ENCODE results near the gene ABTB2.

The ABTB2 gene

DNA sequence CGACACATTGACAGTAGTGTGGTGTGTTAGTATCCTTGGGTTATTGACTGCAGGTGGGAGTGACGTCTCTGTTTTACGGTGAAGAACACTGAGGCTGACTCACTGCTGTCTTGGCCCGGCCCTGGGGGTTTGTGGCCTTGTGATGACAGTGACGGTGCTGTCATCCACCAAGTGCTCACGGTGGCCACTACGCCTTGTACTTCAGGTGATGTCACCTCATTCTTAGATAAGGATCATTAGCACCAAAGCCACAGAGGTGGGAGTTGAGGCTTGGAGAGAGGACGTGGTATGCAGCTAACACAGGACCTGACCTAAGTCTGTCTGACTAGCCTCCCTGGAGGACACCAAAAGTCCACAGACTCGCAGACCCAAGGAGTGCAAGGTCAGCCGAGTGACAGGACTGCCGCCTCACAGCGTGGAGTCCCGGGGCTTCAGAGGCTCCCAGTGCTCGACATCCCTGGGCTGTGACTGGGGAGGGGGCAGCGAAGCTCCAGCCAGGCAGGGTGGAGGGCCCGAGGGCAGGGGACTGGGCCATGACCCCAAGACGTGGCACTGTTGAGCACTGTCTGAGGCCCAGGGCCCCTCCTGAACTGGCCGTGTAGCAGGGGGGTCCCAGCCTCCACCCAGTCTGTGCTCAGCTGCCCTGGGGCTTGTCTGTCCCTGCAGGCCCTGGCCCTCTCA is 195.9 kb downstream of the ABTB2 start:
- DNase-seq: no peak

DNA sequence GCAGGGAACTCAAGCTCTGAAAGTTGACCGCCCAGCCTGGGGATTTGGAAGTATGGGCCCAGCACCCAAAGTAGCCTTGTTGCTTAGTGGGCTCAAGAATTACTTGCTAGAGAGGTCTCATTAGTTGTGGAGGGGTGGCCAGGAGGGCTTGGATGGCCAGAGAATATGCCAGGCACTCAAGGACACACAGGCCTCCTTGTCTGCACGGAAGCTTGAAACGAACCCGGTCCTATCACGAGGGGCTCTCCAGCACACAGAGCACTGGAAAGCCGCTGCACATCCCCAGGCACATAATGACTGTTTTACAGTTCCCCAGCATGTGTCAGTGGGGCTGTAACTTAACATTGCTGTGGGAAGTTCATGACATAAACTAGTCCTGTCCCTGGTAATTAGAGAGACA is 196.4 kb downstream of the ABTB2 start:
- DNase-seq: no peak

DNA sequence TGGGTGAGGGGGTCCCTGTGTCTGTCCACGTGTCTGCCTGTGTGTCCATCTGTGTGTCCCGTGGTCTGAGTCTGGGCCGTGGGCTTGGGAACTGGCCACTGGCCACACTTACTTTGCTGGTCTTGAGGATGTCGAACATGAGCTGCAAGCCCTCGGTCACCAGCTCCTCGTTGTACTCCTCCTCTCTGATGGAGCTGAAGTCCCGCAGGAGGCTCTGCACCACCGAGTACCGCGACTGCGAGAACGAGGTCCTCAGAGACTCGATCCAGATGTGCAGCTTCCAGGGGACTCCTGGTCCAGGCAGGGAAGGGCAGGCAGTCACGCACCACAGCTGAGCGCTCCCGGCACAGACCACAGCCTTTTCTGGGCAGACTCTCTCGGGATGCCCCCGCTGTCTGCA is 197.0 kb downstream of the ABTB2 start:
- no peak for DNase-seq

DNA sequence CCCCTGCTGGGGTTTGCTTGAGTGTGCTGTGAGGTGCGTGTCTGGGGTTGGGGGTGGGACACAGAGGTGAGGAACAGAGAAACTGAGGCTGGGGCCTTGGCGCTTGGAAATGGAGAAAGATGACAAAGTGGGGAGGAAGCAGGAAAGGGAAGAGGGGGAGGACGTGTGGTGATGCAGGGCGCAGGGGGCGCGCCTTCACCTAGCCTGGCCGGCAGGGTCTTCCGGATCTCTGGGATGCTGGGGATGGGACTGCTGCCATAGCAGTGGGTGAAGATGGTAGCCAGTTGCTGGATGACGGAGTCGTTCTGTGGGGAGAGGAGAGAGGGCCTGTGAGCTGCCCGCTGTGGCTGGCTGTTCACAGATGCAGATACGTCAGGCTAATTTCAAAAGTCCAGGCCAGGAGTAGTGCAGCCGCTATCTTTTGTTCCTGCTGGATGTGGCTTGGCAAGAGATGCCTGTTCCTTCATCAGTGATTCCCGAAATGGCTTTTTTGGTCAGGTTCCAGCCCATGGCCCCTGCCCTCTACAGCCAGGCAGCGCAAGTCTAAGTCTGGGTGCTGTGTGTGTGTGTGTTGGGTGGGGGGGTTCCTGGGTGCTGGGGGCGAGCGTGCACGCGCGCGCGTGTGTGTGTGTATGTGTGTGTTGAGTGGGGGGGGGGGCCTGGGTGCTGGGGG is 197.6 kb downstream of the ABTB2 start:
- no peak for DNase-seq

DNA sequence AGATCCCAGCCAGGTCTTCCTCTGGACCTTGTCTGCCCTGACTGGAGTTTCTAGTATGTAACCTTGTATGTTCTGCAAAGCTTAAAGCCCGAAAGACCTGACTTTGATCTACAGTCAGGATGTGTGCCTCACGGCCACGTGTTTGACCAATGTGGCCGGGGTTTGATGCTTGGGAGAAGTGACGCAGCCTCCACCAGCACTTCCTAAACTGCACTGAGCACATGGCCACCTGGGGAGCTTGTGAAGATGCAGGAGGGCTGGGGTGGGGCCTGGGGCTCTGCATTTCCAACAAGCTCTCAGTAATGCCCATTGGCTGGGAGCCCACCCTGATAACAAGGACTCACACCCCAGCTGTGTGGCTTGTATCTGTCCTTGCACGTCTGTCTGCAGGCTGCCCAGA is 199.1 kb downstream of the ABTB2 start:
- DNase-seq: no peak

DNA sequence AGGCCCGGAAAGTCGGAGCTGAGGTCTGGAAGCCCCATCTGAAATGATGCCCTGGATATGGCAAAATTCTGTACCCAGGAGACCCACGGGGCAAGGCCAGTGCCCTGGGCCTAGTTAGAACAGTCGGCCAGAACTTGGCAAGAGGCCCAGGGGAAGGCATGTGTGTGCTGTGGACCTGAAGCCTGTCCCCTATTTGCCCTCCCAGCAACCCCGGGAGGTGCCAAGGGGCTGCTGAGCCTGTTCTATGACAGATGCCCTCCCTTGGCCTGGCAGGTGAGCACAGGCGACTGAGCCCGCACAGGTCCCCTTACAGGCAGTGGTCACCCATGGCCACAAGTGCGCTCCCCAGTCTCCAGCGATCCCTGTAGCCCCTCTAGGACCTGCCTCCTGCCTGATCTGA is 200.6 kb downstream of the ABTB2 start:
- DNase-seq: no peak

DNA sequence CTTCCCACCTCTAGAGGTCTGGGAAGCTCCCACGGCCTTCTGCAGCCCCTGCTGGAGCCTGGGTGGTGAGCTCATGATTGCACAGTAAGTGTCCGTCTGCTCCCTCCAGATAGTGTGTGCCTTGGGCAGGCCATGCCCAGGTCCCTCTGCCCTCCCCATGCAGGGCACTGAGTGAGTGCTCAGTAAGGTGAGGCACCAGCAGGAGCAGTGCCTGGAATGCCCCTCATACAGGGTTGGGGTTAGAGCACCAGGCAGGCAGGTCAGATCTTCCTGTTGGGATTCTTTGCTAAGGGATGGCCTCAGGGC is 202.1 kb downstream of the ABTB2 start:
- no peak for DNase-seq

DNA sequence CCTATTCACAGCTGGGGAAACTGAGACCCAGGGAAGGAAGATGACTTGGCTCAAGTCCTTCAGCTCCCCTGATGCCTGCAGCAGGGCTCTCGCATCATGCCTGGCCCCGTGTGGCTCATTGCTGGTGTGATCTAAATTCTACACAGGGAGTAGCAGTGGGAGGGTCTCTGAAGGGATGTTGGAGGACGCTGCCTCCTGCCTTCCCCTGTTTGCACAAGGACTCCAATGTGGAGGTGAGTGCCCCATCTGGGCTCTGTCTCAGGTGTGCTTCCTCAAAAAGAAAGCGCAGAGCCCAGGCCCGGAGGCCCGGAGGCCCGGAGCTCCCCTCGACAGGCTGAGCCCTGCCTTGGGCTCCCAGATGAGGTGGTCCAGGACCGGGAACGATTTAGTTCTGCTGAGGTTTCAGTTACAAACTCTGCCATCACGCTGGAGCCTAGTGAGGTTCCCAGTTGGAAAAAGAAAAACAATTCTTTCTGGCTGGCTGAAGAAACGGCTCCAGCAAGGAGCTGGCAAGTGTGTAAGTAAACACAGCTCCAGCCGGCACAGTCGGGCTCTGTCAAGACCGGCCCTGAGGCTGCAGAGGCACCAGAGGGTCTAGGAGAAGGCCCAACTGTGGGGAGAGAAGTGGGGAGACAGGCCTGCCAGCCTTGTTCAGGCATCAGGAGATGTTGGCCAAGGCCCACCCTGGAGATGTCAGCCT is 202.6 kb downstream of the ABTB2 start:
- no peak for DNase-seq

DNA sequence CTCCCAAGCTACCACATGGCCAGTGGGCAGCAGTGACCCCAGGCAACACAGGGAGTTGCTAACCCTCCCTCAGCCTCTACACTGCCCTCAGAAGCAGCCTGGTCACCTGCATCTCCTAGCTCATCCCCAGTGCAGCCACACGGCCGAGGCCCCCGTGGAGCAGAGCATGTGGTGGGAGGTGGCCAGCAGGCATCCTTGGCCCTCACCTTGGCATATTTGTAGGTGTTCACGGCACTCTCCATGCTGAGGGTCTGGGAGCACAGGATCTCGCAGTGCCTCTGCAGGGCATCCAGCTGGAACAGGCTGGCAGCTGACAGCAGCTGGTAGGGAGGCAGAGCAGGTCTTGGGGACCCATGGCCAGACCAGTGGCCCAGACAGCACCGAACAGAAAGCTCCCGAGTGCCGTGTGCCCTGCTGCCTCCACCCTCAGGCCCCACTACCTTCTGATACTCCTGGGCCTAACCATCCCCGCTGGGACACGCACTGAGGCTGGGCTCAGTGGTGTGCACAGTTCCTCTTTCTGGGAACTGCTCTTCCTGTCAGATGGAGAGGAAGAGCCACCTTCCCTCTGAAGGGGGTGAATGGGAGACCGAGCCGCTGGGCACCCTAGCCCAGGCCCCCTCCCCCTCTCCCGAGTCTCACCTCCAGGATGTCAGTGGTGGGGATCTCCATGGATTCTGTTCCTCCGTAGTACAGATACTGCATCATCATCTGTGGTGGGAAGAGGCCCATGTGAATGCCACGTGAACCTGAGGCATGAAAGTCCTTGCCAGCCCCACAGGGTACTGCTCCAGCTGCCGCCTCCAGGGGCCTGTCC is 203.5 kb downstream of the ABTB2 start:
- DNase-seq: no peak

DNA sequence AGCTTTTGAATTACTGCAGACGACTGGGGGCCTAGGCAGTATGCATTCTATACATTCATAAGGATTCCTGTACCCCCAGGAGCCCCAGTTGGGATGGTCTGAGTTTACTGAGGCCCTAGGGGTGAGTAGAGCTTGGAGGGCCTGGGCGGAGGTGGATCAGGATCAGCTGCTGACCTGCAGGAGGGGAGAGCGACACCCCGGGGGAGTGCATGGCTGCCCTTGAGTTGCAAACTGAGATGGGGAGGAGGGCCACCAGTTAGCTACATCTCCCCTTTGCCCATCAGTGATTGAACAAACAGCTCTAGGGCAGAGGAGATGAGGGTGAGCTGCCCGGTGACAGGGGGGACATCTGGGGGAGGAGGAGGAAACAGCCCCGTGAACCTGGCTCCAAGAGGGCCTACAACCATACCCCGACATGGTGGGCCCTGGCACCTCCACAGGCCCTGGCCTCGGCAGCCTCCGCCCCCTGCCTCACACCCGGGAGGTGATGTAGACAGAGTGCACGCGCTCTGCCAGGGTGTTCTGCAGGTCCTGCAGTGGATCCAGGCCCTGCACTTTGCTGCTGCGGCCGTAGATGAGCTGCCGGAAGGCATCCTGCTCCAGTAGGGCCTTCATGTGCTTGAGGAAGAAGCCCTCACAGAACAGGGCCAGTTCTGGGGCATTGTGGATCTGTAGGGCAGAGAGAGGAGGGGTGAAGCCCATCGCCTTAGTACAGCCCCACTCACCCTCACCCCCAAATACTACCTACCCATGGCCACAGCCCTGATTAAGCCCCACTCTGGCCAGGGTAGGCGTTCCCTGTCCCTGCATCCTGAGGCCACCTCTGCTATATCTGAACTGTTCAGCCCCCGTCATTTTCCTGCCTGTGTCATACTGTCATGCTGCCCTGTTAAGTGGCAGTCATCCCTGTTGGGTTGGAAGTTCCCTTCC is 205.6 kb downstream of the ABTB2 start:
- DNase-seq: no peak

DNA sequence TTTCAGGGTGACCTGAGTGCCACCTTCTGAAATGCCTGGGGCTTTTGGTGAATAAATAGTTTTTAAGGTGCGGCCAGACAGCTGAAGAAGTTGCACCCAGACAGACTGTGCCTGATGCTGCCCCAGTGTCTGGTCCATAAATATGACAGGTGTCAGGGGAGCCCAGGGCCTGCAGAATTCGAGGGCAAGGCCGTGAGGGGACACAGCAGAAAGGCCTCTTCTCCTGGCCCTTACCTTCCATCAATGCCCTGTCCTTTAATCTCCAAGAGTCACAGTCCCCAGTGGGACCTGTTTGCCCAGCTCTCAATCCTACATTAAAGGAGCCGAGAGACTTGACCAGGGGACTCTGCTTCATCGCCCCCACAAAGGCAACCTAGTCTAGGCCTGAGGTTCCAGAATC is 206.6 kb downstream of the ABTB2 start:
- no peak for DNase-seq

DNA sequence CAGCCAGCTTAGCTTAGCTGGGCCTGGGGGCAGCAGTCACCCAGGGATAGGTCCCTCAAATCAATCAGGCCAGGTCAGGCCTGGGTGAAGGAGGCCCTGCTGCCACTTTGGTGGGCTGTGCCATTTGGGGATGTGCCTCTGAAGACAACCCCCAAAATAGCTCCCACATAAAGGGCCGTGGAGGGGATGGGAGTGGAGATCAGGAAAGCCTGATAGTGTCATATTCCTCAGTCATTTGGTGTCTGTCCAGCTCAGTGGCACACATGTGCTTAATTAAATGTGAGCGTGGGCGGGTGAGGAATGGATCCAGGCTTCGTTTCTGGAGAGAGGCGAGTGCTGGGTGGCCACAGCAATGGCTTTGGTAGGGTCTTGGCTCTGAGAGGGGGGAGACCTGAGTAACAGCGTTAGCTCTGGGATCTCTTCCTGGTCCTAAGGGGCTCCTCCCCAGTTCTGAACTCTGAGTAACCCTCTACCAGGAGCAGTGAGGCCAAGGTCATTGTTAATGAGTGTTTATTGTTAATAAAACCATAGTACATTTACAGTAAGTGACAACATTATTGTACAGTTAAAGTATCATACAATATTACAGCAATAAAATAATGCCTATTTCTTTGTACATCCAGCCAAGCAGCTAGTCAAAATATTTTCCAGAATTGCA is 207.2 kb downstream of the ABTB2 start:
- DNase-seq: no peak

DNA sequence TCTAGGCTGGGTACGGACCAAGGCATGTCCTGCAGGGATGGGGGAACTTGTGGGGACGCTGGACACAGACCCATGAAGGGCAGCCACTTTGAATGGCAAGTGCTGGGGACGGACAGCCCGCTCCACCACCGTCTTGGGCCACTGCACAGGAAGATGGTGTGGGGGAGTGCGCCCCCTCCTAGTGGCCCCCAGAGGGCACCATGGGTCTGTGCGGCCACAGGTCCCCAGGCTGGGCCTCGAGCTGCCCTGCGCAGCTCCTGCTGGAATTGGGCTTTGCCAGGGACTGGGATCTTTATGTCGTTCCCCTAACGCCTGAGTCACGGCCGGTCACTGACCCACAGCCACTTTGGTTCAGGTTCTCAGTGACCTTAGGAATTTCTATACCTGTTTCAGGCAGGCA is 208.0 kb downstream of the ABTB2 start:
- no peak for DNase-seq

DNA sequence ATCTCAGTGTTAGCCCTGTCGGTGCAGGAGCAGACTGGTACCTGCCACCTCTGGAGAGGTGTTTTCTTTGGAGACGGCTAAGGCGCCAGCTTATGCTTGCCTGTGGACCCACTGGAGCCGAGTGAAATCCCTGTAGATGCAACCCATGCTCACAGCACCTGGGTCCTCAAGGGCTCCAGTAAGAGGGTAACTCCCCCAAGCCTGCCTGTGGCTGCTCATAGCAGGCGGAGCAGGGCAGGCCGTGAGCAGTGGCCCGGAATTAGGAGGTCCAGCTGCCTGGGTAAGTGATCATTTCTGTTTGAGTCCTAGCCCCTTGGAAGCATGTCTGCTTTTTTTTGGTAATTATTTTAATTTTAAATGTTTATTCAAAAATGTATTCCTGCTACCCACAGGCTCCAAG is 208.5 kb downstream of the ABTB2 start:
- no peak for DNase-seq

DNA sequence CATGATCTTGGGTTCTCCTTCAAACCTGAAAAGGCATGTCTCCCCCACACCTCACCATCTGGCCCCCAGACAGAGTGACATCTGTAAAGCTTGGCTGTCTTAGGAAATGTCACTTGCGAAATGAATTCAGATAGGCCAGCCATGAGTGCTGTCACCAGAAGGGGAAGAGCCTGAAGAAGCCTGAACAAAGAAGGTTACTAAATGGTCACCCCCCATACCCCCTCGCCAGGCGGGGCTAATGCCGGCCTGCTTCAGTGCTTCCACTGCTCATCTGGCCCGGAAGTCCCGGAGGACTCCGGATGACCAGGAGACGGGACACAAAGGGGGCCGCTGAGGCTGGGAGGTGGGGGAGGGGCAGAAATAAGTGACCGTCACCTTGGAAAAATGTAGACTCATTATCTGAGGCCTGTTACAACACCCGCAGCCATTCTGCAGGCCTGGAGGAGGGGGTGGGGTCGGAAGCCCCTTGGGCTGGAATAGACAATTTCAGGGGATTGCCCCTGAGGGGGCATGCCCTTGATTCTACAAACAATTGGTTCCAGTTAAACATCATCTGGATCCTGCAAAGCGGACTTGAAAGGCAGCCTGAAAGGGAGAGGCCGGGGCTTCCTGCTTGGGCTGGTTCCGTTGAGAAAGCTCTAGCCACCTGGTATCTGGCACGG is 209.2 kb downstream of the ABTB2 start:
- no peak for DNase-seq

DNA sequence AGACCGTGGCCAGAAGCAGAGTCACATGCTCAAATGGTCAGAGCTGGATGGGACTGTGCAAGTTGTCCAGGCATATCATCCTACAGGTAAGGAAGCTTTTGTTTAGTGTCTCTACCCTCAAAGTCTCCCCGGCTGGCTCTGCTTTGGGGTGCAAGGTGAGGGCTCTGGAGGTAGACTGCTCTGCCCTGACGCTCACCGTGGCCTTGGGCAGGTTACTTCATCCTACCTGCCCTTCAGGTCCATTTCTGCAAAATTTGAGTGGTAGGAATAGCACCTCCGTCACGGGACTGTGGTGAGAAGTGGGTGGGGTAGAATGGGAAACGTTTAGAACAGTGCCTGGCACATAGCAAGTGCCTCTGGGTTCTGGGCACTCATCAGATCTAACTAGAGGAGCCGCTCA is 210.2 kb downstream of the ABTB2 start:
- no peak for DNase-seq

DNA sequence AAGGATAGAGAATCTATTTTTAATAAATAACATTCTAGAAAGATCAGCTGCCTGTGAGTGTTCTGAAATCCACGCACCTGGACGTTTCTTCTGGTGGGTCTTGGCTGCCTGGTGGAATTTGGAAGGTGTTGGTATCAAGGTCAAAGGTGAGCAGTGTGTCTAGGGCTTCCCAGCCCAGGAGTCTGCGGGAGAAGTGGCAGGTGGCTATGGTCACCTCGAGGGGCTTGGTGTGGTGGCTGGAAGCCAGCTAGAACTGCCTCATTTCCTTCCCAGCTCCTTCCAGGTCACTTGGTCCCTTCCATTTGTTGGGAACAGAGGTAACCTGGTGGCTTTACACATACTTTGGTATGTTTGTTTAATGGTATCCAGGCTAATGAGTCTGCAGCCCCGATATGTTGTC is 210.9 kb downstream of the ABTB2 start:
- no peak for DNase-seq

DNA sequence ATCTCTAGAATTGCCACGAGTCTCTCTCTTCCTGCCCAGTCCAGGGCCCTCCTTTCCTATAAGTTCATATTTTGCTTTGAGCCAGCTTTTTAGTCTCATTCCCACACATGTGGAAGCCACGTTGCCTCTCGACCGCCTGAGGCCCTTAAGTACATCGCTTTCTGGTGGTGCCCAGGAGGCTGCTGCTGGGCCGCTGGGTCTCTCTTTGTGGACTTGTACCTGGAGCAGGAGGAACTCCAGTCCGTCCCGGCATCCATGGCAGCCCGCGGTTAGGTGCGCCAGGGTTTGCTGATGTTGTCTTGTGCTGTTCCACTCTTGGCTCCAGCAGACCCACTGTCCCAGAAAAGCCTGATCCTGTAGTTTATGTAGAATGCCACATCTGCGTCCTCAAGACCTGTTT is 211.4 kb downstream of the ABTB2 start:
- DNase-seq: no peak

DNA sequence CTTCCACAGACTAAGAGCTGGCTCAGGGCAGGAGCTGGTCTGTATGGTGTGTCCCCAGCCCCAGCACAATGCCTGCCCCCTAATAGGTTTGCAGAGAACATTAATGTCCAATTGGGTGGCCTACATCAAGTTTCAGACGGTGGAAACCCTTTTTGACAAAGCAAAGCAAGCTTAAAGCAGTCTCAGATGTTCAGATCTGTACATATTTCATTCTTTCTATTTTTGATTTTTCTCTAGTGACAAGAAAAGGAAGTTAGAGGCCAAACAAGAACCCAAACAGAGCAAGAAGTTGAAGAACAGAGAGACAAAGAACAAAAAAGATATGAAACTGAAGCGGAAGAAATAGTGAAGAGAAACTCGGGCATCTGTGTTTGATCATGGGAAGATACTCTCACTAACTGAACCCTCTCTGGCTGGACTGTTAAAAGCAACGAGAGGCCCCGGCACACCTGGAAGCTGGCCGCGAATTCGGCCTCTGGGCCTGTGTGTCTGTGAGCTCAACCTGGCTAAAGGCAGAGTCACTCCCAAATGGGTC is 211.9 kb downstream of the ABTB2 start:
- no peak for DNase-seq

DNA sequence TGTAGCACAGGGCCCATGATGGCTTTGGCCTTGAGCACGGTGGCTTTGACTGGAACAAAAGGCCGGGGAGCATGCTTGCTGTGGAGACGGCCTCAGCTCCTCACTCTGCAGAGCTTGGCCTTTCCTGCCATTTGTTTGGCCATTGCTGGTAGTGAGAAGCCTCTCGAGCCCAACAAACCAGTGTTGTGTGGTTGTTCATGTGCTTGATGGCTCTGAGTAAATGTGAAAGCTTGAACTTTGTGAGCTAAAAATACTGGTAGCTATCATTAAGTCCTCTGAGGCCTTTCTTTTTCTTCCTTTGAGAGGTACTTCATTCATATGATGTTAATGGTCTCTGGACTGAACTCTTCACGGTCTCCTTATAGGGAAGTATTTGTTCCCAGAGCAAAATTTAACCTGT is 212.7 kb downstream of the ABTB2 start:
- DNase-seq: no peak

DNA sequence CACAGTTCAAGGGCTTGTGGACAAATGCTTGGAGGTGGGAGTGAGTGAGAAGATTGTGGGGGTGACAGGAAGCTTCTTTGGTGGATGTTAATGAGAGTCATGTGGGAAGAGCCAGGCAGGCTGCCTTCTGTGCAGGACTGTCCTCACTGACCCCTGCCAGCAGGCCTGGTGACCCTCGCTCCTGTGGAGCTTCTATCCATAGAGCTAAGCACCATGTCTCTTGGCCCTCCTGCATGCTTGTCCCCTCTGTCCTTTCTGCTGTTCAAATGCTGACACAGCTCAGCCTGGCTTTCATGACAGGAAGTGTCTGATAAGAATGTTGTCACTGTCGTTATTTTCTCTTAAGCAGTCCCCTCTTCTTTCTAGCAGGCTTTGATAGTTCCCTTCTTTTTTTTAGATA is 214.8 kb downstream of the ABTB2 start:
- no peak for DNase-seq
